Right atrium auricular region (tissue), 2 donors: Measurements from ENCODE around the gene SLC16A12. TPM values are rescaled to one million over a fixed set of nuclear protein-coding genes. Genes with fewer than 3 reads are reported as not detected.

Source experiments
- DNase-seq: peaks from one replicate; pipeline ENCODE4 v3.0.0-alpha.2; 2019; ENCODE audit warnings: low spot score
- H3K27ac ChIP-seq, 2 donors: fragments of 200-600 bp; sonication (generic); 1 replicate in 1 of 2; 2 replicates in 1 of 2; pipeline ENCODE4 v1.5.1; 2016 to 2019
- H3K27me3 ChIP-seq, 2 donors: fragments of 200-600 bp; sonication (generic); one replicate each; pipeline versions ENCODE4 v1.5.1 to v1.6.0; 2017 to 2019
- H3K36me3 ChIP-seq: fragments of 200-600 bp; sonication (generic); one replicate; pipeline ENCODE4 v1.5.1; 2016
- H3K4me1 ChIP-seq, 2 donors: fragments of 200-600 bp; sonication (generic); one replicate each; pipeline versions ENCODE4 v1.5.1 to v1.6.0; 2017 to 2019
- H3K4me3 ChIP-seq, 2 donors: fragments of 200-600 bp; sonication (generic); 1 replicate in 1 of 2; 2 replicates in 1 of 2; pipeline ENCODE4 v1.5.1; 2017 to 2019; ENCODE audit warnings: mild to moderate bottlenecking in 1 of 2, moderate library complexity in 1 of 2
- H3K9me3 ChIP-seq, 2 donors: fragments of 200-600 bp; sonication (generic); one replicate each; pipeline ENCODE4 v1.5.1; 2019
- total RNA-seq, 2 donors: library from RNA; depleted of rRNA; stranded (reverse); fragments of >200 nt; gene quantifications; one replicate each; pipeline ENCODE4 v1.1.0, GENCODE V29; 2016
- TF ChIP-seq, protein P1 (sequence below), 2 donors: fragments of 200-600 bp; sonication (generic); IDR thresholded peaks; one replicate each; pipeline ENCODE4 v1.5.1; 2019; ENCODE audit warnings: antibody characterized with exemption in 2 of 2

Gene SLC16A12, protein sequence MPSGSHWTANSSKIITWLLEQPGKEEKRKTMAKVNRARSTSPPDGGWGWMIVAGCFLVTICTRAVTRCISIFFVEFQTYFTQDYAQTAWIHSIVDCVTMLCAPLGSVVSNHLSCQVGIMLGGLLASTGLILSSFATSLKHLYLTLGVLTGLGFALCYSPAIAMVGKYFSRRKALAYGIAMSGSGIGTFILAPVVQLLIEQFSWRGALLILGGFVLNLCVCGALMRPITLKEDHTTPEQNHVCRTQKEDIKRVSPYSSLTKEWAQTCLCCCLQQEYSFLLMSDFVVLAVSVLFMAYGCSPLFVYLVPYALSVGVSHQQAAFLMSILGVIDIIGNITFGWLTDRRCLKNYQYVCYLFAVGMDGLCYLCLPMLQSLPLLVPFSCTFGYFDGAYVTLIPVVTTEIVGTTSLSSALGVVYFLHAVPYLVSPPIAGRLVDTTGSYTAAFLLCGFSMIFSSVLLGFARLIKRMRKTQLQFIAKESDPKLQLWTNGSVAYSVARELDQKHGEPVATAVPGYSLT
- total RNA-seq, result 10 to 100 TPM in 1 of 2 donors, 1 to 10 TPM in 1; 6.0 to 10.0 TPM

DNA sequence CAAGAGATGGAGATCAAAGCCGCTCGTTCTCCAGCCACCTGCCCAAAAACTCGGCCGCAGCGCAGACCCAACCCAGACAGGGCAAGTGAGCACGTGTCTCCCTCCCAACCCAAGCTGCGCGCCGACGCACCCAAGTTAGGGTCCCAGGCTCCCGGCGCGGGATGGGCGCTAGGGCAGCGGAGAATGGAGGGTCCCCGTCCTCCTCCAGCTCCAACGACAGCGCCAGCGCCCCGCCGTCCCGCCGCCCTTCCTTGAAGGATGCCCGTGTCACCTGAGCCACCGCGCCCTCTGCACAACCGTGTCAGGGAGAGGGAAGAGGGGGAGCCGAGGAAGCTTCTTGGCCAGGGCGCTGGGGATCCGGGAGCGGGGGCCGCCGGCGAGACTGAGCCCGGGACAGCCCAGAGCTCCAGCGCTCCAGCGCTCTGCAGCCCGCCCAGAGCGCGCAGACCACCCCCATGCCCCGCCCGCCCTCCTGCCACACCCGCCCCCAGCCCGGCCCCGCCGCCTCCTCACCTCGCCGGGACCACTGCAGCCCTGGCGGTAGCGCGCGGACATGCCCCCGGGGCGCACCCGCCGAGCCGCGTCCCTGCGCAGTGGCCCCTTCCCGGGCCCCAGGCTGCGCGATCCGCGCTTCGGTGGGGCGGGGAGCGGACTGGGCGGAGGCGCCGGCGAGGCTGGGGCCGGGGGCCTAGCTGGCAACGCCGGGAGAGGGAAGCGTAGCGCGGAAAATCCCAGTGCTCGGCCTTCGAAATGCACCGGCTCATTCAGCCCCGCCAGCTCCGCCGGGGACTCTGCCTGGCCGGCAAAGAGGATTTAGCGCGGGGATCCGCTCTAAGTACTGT, at the start of gene SLC16A12:
Gene SLC16A12, minus strand, starts transcription at position 424 of the 842 bp plus-strand sequence. CDS start 73,016 bp downstream, outside the sequence.
- Histone ChIP-seq H3K36me3 (no peaks in the 10 kb centered on the region), H3K27ac (peak within 1 kb of the TSS; percentile 70 to 80), H3K4me1 (peaks cover 0 to 4% of the 10 kb centered on the region in 2 donors), H3K4me3 (peak within 1 kb of the TSS; percentile 53 to 68), H3K27me3 (no peaks in the 10 kb centered on the region), H3K9me3 (no peaks in the 10 kb centered on the region)
- no peak for DNase-seq
- TF ChIP-seq, protein P1, sequence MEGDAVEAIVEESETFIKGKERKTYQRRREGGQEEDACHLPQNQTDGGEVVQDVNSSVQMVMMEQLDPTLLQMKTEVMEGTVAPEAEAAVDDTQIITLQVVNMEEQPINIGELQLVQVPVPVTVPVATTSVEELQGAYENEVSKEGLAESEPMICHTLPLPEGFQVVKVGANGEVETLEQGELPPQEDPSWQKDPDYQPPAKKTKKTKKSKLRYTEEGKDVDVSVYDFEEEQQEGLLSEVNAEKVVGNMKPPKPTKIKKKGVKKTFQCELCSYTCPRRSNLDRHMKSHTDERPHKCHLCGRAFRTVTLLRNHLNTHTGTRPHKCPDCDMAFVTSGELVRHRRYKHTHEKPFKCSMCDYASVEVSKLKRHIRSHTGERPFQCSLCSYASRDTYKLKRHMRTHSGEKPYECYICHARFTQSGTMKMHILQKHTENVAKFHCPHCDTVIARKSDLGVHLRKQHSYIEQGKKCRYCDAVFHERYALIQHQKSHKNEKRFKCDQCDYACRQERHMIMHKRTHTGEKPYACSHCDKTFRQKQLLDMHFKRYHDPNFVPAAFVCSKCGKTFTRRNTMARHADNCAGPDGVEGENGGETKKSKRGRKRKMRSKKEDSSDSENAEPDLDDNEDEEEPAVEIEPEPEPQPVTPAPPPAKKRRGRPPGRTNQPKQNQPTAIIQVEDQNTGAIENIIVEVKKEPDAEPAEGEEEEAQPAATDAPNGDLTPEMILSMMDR (IDR thresholded peaks at IDR 0.05), result peak in 1 of 2 donors; percentile 33

DNA sequence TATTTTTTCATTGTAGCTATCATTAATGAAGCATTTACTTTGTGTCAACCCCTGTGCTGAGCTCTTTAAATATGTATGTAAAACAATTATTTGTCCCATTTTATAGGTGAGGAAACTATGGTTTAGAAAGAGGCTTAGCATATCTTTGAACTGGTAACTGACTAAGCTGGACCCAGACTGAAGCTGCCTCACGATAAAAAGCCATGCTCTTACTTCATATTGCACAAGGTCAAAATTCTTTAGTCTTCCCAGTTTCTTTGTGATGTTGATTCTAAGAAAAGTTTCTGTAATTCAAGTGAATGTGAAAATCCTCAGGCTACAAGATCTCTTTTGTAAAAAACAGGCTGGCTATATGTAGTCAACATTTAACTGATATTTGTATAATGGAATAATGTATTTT, 46.6 kb upstream of the SLC16A12 start:
- no peaks in the 10 kb centered on the region for H3K4me1 ChIP-seq
- H3K36me3 ChIP-seq, result no peaks in the 10 kb centered on the region
- TF ChIP-seq, protein P1 (IDR thresholded peaks at IDR 0.05), result no peak
- H3K9me3 ChIP-seq, result no peaks in the 10 kb centered on the region
- H3K27me3 ChIP-seq, result no peaks in the 10 kb centered on the region
- no peak overlapping the region for H3K27ac ChIP-seq
- H3K4me3 ChIP-seq, result no peak overlapping the region
- no peak for DNase-seq

DNA sequence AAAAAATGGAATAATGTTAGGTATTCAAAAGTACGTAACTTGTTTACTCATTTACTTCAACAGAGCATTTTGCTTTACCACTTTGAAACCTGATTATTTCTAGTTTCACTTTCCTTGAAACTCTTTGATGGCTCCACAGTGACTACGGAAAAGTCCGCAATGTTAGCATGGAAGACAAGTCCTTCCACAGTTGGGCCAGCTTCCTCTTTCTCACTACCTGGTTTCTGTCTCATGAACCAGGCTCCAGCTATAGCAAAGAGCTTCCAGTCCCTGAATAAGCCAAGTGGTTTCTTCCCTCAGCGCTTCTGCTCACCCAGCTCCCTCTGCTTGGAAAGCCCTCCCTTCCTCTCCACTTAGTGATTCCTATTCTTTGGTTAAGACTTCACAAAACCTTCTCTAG, 44.8 kb upstream of the SLC16A12 start:
- no peak overlapping the region for H3K27ac ChIP-seq
- H3K4me3 ChIP-seq, result no peak overlapping the region
- H3K4me1 ChIP-seq, result no peaks in the 10 kb centered on the region
- TF ChIP-seq, protein P1 (IDR thresholded peaks at IDR 0.05), result no peak
- peaks cover 0 to 11% of the 10 kb centered on the region in 2 donors for H3K9me3 ChIP-seq
- no peaks in the 10 kb centered on the region for H3K27me3 ChIP-seq
- no peaks in the 10 kb centered on the region for H3K36me3 ChIP-seq
- no peak for DNase-seq

DNA sequence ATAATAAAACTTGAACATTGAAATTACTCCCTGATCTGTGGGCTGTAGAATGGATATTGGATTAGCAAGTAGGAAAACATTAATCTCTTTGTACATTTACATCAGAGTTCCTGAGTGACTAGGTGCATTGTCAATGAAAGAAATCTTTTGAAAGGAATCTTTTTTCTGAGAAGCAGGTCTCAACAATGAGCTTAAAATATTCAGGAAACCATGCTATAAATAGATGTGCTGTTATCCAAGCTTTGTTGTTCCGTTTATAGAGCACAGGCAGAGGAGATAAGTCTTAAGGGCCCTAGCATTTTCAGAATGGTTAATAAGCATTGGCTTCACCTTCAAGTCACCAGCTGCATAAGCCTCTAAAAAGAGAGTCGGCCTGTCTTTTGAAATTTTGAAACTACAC, 41.3 kb upstream of the SLC16A12 start:
- no peaks in the 10 kb centered on the region for H3K36me3 ChIP-seq
- H3K27ac ChIP-seq, result no peak overlapping the region
- no peak overlapping the region for H3K4me3 ChIP-seq
- TF ChIP-seq, protein P1 (IDR thresholded peaks at IDR 0.05), result no peak
- H3K9me3 ChIP-seq, result peaks cover 0 to 11% of the 10 kb centered on the region in 2 donors
- no peak for DNase-seq
- H3K4me1 ChIP-seq, result no peaks in the 10 kb centered on the region
- H3K27me3 ChIP-seq, result no peaks in the 10 kb centered on the region

DNA sequence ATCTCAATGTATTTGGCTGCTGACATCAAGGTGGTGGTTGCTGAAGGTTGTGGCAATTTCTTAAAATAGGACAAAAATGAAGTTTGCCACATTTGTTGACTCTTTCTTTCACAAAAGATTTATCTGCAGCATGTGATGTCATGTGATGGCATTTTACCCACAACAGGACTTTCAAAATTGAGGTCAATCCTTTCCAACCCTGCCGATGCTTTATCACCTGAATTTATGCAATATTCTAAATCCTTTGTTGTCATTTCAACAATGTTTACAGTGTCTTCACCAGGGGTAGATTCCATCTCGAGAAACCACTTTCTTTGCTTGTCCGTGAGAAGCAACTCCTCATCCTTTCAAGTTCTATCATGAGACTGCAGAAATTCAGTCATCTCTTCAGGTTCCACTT, 40.6 kb upstream of the SLC16A12 start:
- Histone ChIP-seq H3K4me1 (no peaks in the 10 kb centered on the region), H3K27ac (no peak overlapping the region), H3K27me3 (no peaks in the 10 kb centered on the region), H3K4me3 (no peak overlapping the region), H3K9me3 (peaks cover 0 to 11% of the 10 kb centered on the region in 2 donors), H3K36me3 (no peaks in the 10 kb centered on the region)
- no peak for DNase-seq
- TF ChIP-seq, protein P1 (IDR thresholded peaks at IDR 0.05), result no peak
